Measurements from ENCODE around the gene VWA5B1. TPM values are rescaled to one million over a fixed set of nuclear protein-coding genes. Genes with fewer than 3 reads are reported as not detected.

Gene VWA5B1
- total RNA-seq, 1 experiment from 2014 or later: not detected

GRCh38 chr1:20336105-20336605, 45.5 kb downstream of the VWA5B1 start:
- Histone ChIP-seq H3F3A (ENCODE audit: low read length, unreplicated experiment) (no peaks in the 10 kb centered on the region), H4K20me1 (ENCODE audit: low read length) (no peaks in the 10 kb centered on the region), H3K9me3 (ENCODE audit: low read length) (no peaks in the 10 kb centered on the region), H3K27me3 (ENCODE audit: low read length) (no peaks in the 10 kb centered on the region), H3K9ac (ENCODE audit: low read length) (no peak overlapping the region), H3K36me3 (ENCODE audit: low read depth, low read length) (no peaks in the 10 kb centered on the region), H3K4me3 (ENCODE audit: low read length) (no peak overlapping the region), H3K9me2 (replicated peaks; ENCODE audit: low read length) (no peaks in the 10 kb centered on the region), H3K4me1 (ENCODE audit: insufficient read depth, low read length) (no peaks in the 10 kb centered on the region), H2AFZ (ENCODE audit: low read length) (no peak overlapping the region), H3K79me2 (ENCODE audit: low read length) (no peaks in the 10 kb centered on the region), H3K27ac (ENCODE audit: low read length) (no peak overlapping the region), H3K4me2 (ENCODE audit: low read length) (no peak overlapping the region)
- DNase-seq: no peak
- POLR2A ChIA-PET (ENCODE audit: unreplicated experiment): no interaction called here
- BruUV-seq (replicated peaks): no TSS peak
- intact Hi-C loops (cut with micrococcal nuclease): no loop called here
- no peak for TF ChIP-seq EZH2phosphoT487 (IDR thresholded peaks at IDR 0.05; ENCODE audit: borderline replicate concordance, low read length)
- TF ChIP-seq EZH2 (IDR thresholded peaks at IDR 0.05; ENCODE audit: low read length, unreplicated experiment): no peak
- TF ChIP-seq, protein P1, sequence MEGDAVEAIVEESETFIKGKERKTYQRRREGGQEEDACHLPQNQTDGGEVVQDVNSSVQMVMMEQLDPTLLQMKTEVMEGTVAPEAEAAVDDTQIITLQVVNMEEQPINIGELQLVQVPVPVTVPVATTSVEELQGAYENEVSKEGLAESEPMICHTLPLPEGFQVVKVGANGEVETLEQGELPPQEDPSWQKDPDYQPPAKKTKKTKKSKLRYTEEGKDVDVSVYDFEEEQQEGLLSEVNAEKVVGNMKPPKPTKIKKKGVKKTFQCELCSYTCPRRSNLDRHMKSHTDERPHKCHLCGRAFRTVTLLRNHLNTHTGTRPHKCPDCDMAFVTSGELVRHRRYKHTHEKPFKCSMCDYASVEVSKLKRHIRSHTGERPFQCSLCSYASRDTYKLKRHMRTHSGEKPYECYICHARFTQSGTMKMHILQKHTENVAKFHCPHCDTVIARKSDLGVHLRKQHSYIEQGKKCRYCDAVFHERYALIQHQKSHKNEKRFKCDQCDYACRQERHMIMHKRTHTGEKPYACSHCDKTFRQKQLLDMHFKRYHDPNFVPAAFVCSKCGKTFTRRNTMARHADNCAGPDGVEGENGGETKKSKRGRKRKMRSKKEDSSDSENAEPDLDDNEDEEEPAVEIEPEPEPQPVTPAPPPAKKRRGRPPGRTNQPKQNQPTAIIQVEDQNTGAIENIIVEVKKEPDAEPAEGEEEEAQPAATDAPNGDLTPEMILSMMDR (conservative IDR thresholded peaks at IDR 0.05; ENCODE audit: low read depth, low read length): no peak
- peak; percentile 37; the same call in 1 of the 2 replicates for ATAC-seq
- CTCF ChIA-PET: no interaction called here

DNA sequence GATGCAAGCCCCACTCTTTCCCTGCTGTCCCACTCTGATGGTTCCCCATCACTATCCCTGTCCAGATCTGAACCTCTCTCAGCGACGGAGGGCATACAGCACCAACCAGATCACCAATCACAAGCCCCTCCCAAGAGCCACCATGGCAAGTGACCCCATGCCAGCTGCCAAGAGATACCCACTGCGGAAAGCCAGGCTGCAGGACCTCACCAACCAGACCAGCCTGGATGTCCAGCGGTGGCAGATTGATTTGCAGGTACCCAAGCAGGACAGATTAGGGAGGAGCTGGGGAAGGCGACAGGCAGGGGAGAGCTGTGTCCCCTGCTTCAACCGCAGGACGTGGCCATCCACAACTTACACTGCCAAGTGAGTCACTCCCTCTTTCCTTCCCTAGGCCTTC, 46.9 kb downstream of the VWA5B1 start:
- ChIA-PET CTCF (no interaction called here), POLR2A (ENCODE audit: unreplicated experiment) (no interaction called here)
- no peaks in the 10 kb centered on the region for H3K27me3 ChIP-seq (ENCODE audit: low read length)
- H3K4me1 ChIP-seq (ENCODE audit: insufficient read depth, low read length): no peaks in the 10 kb centered on the region
- H3K4me2 ChIP-seq (ENCODE audit: low read length): no peak overlapping the region
- TF ChIP-seq, protein P1 (conservative IDR thresholded peaks at IDR 0.05; ENCODE audit: low read depth, low read length): no peak
- no peak for TF ChIP-seq EZH2phosphoT487 (IDR thresholded peaks at IDR 0.05; ENCODE audit: borderline replicate concordance, low read length)
- no peak for TF ChIP-seq EZH2 (IDR thresholded peaks at IDR 0.05; ENCODE audit: low read length, unreplicated experiment)
- no peak overlapping the region for H3K27ac ChIP-seq (ENCODE audit: low read length)
- no TSS peak for BruUV-seq (replicated peaks)
- no peaks in the 10 kb centered on the region for H3K36me3 ChIP-seq (ENCODE audit: low read depth, low read length)
- no peaks in the 10 kb centered on the region for H4K20me1 ChIP-seq (ENCODE audit: low read length)
- intact Hi-C loops (cut with micrococcal nuclease): no loop called here
- DNase-seq (no peak), ATAC-seq (no peak)
- no peak overlapping the region for H3K4me3 ChIP-seq (ENCODE audit: low read length)
- no peaks in the 10 kb centered on the region for H3K9me2 ChIP-seq (replicated peaks; ENCODE audit: low read length)
- no peak overlapping the region for H2AFZ ChIP-seq (ENCODE audit: low read length)
- no peak overlapping the region for H3K9ac ChIP-seq (ENCODE audit: low read length)
- no peaks in the 10 kb centered on the region for H3F3A ChIP-seq (ENCODE audit: low read length, unreplicated experiment)
- no peaks in the 10 kb centered on the region for H3K9me3 ChIP-seq (ENCODE audit: low read length)
- no peaks in the 10 kb centered on the region for H3K79me2 ChIP-seq (ENCODE audit: low read length)

DNA sequence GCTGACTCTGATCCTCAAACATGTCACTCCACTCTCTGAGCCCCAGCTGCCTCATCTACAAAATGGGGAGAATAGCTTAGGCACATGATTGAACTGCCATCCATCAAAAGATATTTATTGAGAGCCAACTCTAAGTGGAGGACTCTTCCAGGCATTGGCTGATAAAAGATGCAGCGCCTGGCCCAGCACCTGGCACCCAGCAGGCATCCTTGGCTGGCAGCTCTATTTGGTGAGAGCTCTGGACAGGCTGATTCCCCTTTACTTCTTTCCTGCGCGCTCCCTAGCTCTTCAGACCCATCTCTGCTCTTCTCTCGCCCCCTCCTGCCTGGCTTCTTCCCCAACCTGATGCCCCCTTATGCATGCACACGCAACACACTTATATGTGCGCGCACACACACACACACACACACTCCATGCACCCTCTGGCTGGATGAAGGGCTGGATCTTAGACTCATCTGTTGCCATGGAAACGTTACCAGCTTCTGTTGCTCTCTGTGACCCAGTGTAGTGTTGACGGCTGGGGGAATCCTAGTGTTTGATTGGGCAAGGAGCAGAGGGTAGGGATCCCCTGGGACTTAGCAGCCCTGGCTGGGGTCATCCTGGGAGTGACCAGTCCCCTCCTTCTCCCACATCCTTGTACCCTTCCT, 49.3 kb downstream of the VWA5B1 start:
- ChIA-PET POLR2A (ENCODE audit: unreplicated experiment) (no interaction called here), CTCF (no interaction called here)
- Histone ChIP-seq H3K27ac (ENCODE audit: low read length) (no peak overlapping the region), H3K4me1 (ENCODE audit: insufficient read depth, low read length) (no peaks in the 10 kb centered on the region), H3K36me3 (ENCODE audit: low read depth, low read length) (no peaks in the 10 kb centered on the region), H3K9me3 (ENCODE audit: low read length) (no peaks in the 10 kb centered on the region), H3K9ac (ENCODE audit: low read length) (no peak overlapping the region), H2AFZ (ENCODE audit: low read length) (no peak overlapping the region), H3K4me2 (ENCODE audit: low read length) (no peak overlapping the region), H3K27me3 (ENCODE audit: low read length) (no peaks in the 10 kb centered on the region), H3K4me3 (ENCODE audit: low read length) (no peak overlapping the region), H4K20me1 (ENCODE audit: low read length) (no peaks in the 10 kb centered on the region), H3K79me2 (ENCODE audit: low read length) (no peaks in the 10 kb centered on the region), H3K9me2 (replicated peaks; ENCODE audit: low read length) (no peaks in the 10 kb centered on the region), H3F3A (ENCODE audit: low read length, unreplicated experiment) (no peaks in the 10 kb centered on the region)
- BruUV-seq (replicated peaks): no TSS peak
- DNase-seq (no peak), ATAC-seq (no peak)
- TF ChIP-seq, protein P1 (conservative IDR thresholded peaks at IDR 0.05; ENCODE audit: low read depth, low read length): no peak
- TF ChIP-seq EZH2 (IDR thresholded peaks at IDR 0.05; ENCODE audit: low read length, unreplicated experiment): no peak
- no peak for TF ChIP-seq EZH2phosphoT487 (IDR thresholded peaks at IDR 0.05; ENCODE audit: borderline replicate concordance, low read length)
- intact Hi-C loops (cut with micrococcal nuclease): no loop called here

Data from PC-3 (cell line).